ENCODE measurements around the gene MOG.

GRCh38 chr6:29608131-29608530, 48.8 kb upstream of the MOG start:
- TF ChIP-seq, protein P1, sequence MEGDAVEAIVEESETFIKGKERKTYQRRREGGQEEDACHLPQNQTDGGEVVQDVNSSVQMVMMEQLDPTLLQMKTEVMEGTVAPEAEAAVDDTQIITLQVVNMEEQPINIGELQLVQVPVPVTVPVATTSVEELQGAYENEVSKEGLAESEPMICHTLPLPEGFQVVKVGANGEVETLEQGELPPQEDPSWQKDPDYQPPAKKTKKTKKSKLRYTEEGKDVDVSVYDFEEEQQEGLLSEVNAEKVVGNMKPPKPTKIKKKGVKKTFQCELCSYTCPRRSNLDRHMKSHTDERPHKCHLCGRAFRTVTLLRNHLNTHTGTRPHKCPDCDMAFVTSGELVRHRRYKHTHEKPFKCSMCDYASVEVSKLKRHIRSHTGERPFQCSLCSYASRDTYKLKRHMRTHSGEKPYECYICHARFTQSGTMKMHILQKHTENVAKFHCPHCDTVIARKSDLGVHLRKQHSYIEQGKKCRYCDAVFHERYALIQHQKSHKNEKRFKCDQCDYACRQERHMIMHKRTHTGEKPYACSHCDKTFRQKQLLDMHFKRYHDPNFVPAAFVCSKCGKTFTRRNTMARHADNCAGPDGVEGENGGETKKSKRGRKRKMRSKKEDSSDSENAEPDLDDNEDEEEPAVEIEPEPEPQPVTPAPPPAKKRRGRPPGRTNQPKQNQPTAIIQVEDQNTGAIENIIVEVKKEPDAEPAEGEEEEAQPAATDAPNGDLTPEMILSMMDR (IDR thresholded peaks at IDR 0.05; ENCODE audit: borderline replicate concordance, extremely low read depth, low read length, poor library complexity, severe bottlenecking): no peak
- no peak for TF ChIP-seq EZH2 (IDR thresholded peaks at IDR 0.05; ENCODE audit: borderline replicate concordance, low read depth, low read length, severe bottlenecking)
